T-helper 1 cell treated with Interleukin-12 subunit alpha and Interleukin-12 subunit beta and Interleukin-4 antibody, amounts not matched to agents 30 μg/mL and 1 μg/mL, for 36 hours (primary cell): Measurements from ENCODE around the gene RBM22.

Experiments used
- H3K27ac Mint-ChIP-seq: one replicate; pipeline ENCODE4 v1.8.0; 2021; ENCODE audit warnings: mild to moderate bottlenecking, mixed read lengths
- H3K27me3 Mint-ChIP-seq: one replicate; pipeline ENCODE4 v1.8.0; 2021; ENCODE audit warnings: low read depth, mixed read lengths
- H3K36me3 Mint-ChIP-seq: one replicate; pipeline ENCODE4 v1.8.0; 2021; ENCODE audit warnings: low read depth, mixed read lengths
- H3K4me1 Mint-ChIP-seq: one replicate; pipeline ENCODE4 v1.8.0; 2021; ENCODE audit warnings: low read depth, mixed read lengths
- H3K4me3 Mint-ChIP-seq: one replicate; pipeline ENCODE4 v1.8.0; 2021; ENCODE audit warnings: mild to moderate bottlenecking, moderate library complexity, mixed read lengths
- H3K9me3 Mint-ChIP-seq: one replicate; pipeline ENCODE4 v1.8.0; 2021; ENCODE audit warnings: mixed read lengths

Gene RBM22

GRCh38 chr5:150651924-150652671 is 48.8 kb downstream of the RBM22 start:
- Mint-ChIP-seq H3K4me1 (peaks cover 3% of the 10 kb centered on the region), H3K27ac (no peak overlapping the region), H3K27me3 (peaks cover 6% of the 10 kb centered on the region), H3K4me3 (no peak overlapping the region), H3K9me3 (no peaks in the 10 kb centered on the region), H3K36me3 (no peaks in the 10 kb centered on the region)

- H3K4me3 Mint-ChIP-seq = no peak overlapping the region
- no peak overlapping the region for H3K27ac Mint-ChIP-seq
- H3K4me1 Mint-ChIP-seq = peaks cover 3% of the 10 kb centered on the region
- no peaks in the 10 kb centered on the region for H3K9me3 Mint-ChIP-seq
- no peaks in the 10 kb centered on the region for H3K36me3 Mint-ChIP-seq
- H3K27me3 Mint-ChIP-seq = peaks cover 6% of the 10 kb centered on the region
Measured at GRCh38 chr5:150651382-150651781, 49.5 kb downstream of the RBM22 start.

GRCh38 chr5:150650021-150651006 is 50.5 kb downstream of the RBM22 start:
- Mint-ChIP-seq H3K9me3 (no peaks in the 10 kb centered on the region), H3K4me3 (no peak overlapping the region), H3K27ac (no peak overlapping the region), H3K27me3 (peaks cover 6% of the 10 kb centered on the region), H3K4me1 (no peaks in the 10 kb centered on the region), H3K36me3 (no peaks in the 10 kb centered on the region)

GRCh38 chr5:150649108-150650020 is 51.5 kb downstream of the RBM22 start:
- H3K4me3 Mint-ChIP-seq = no peak overlapping the region
- H3K9me3 Mint-ChIP-seq = no peaks in the 10 kb centered on the region
- H3K27me3 Mint-ChIP-seq = peaks cover 6% of the 10 kb centered on the region
- no peaks in the 10 kb centered on the region for H3K36me3 Mint-ChIP-seq
- no peak overlapping the region for H3K27ac Mint-ChIP-seq
- H3K4me1 Mint-ChIP-seq = no peaks in the 10 kb centered on the region

- Mint-ChIP-seq H3K27ac (no peak overlapping the region), H3K4me3 (no peak overlapping the region), H3K36me3 (no peaks in the 10 kb centered on the region), H3K9me3 (no peaks in the 10 kb centered on the region), H3K27me3 (peaks cover 3% of the 10 kb centered on the region), H3K4me1 (no peaks in the 10 kb centered on the region)
Measured at GRCh38 chr5:150648294-150649107, 52.4 kb downstream of the RBM22 start.

GRCh38 chr5:150647275-150648251 is 53.3 kb downstream of the RBM22 start:
- Mint-ChIP-seq H3K9me3 (no peaks in the 10 kb centered on the region), H3K4me3 (no peak overlapping the region), H3K27ac (no peak overlapping the region), H3K36me3 (no peaks in the 10 kb centered on the region), H3K4me1 (no peaks in the 10 kb centered on the region), H3K27me3 (no peaks in the 10 kb centered on the region)

- no peak overlapping the region for H3K27ac Mint-ChIP-seq
- no peaks in the 10 kb centered on the region for H3K27me3 Mint-ChIP-seq
- no peaks in the 10 kb centered on the region for H3K9me3 Mint-ChIP-seq
- no peaks in the 10 kb centered on the region for H3K36me3 Mint-ChIP-seq
- H3K4me1 Mint-ChIP-seq = no peaks in the 10 kb centered on the region
- H3K4me3 Mint-ChIP-seq = no peak overlapping the region
Measured at GRCh38 chr5:150645070-150645700, 55.7 kb downstream of the RBM22 start.

GRCh38 chr5:150644514-150644913 is 56.3 kb downstream of the RBM22 start:
- H3K4me1 Mint-ChIP-seq = no peaks in the 10 kb centered on the region
- H3K27ac Mint-ChIP-seq = no peak overlapping the region
- no peaks in the 10 kb centered on the region for H3K27me3 Mint-ChIP-seq
- no peaks in the 10 kb centered on the region for H3K36me3 Mint-ChIP-seq
- H3K4me3 Mint-ChIP-seq = no peak overlapping the region
- H3K9me3 Mint-ChIP-seq = no peaks in the 10 kb centered on the region

- Mint-ChIP-seq H3K27me3 (no peaks in the 10 kb centered on the region), H3K4me3 (no peak overlapping the region), H3K9me3 (no peaks in the 10 kb centered on the region), H3K27ac (no peak overlapping the region), H3K36me3 (no peaks in the 10 kb centered on the region), H3K4me1 (no peaks in the 10 kb centered on the region)
Measured at GRCh38 chr5:150644058-150644457, 56.8 kb downstream of the RBM22 start.

- Mint-ChIP-seq H3K4me1 (no peaks in the 10 kb centered on the region), H3K4me3 (no peak overlapping the region), H3K27ac (no peak overlapping the region), H3K27me3 (peaks cover 2% of the 10 kb centered on the region), H3K9me3 (no peaks in the 10 kb centered on the region), H3K36me3 (no peaks in the 10 kb centered on the region)
Measured at GRCh38 chr5:150642991-150643710, 57.7 kb downstream of the RBM22 start.

- H3K27me3 Mint-ChIP-seq = peaks cover 4% of the 10 kb centered on the region
- no peak overlapping the region for H3K4me3 Mint-ChIP-seq
- H3K4me1 Mint-ChIP-seq = no peaks in the 10 kb centered on the region
- H3K36me3 Mint-ChIP-seq = no peaks in the 10 kb centered on the region
- no peak overlapping the region for H3K27ac Mint-ChIP-seq
- H3K9me3 Mint-ChIP-seq = no peaks in the 10 kb centered on the region
Measured at GRCh38 chr5:150642567-150642927, 58.3 kb downstream of the RBM22 start.
